ENCODE measurements around the gene SLC25A53. TPM values are rescaled to one million over a fixed set of nuclear protein-coding genes. Genes with fewer than 3 reads are reported as not detected.

Gene SLC25A53
- total and polyA plus RNA-seq, 12 donors, result 3.6 to 51.0 (median 8.8) TPM

DNA sequence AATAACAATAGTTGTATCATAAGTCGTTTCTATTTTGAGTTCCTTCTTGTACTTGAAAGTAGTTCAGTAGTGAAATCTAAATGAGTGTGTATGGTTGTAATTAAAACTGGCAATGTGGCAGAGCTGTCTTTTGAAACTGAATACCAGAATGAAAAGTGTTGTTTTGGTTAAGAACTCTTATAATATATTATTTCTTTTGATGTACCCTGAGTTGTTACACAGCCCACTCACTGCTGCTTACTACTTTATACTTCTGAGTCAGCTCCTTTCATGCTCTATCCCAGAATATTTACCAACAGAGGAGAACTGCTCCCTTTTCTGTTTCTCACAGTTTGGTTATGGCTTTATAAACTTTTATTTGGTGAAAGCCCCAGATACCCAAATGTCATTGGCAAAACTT, 38.2 kb upstream of the SLC25A53 start:
- WGBS, 4 donors, result 20 to 58% (median 39%) methylated on average over 1 of the region's 1 CpG
- TF ChIP-seq CTCF (IDR thresholded peaks at IDR 0.05) (no peak), POLR2A (IDR thresholded peaks at IDR 0.05) (no peak)
- intact Hi-C loops (cut with DNase I), result no loop called here
- H3K27ac ChIP-seq, result no peak overlapping the region
- no peak for DNase-seq
- peaks cover 0 to 11% of the 10 kb centered on the region in 2 donors for H3K36me3 ChIP-seq (replicated peaks in 1 of 2)
- H3K4me3 ChIP-seq, result no peak overlapping the region
- peaks cover 6% of the 10 kb centered on the region for H3K27me3 ChIP-seq
- H3K9me3 ChIP-seq (replicated peaks in 1 of 3), result no peaks in the 10 kb centered on the region
- no peaks in the 10 kb centered on the region for H3K4me1 ChIP-seq (replicated peaks in 1 of 2)

- Histone ChIP-seq H3K27ac (no peak overlapping the region), H3K9me3 (replicated peaks in 1 of 3) (no peaks in the 10 kb centered on the region), H3K36me3 (replicated peaks in 1 of 2) (peaks cover 0 to 21% of the 10 kb centered on the region in 2 donors), H3K4me1 (replicated peaks in 1 of 2) (no peaks in the 10 kb centered on the region), H3K4me3 (no peak overlapping the region), H3K27me3 (peaks cover 6% of the 10 kb centered on the region)
- intact Hi-C loops (cut with DNase I), result no loop called here
- 39 to 57% (median 57%) methylated on average over 2 of the region's 2 CpGs for WGBS, 4 donors
- TF ChIP-seq POLR2A (IDR thresholded peaks at IDR 0.05), result no peak
- no peak for DNase-seq
Observed at GRCh38 chrX:104193485-104193884, 36.7 kb upstream of the SLC25A53 start.

DNA sequence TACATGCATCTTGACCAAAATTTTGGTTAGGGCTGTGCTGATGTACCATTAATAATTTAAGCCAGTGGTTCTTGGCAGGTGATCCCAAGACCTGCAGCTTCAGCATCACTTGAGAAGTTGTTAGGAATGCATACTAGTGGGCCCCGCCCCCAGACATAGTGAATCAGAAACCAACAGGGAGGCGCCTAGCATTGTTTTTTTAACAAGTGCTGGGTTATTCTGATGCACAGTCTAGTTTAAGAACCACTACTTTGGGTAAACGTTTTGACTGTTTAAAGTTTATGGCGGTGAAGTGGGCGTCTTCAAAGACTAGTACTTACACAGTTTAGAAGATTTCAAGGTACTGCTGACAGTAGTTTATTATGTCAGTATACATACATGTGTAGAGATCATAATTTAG, 33.0 kb upstream of the SLC25A53 start:
- no peak for DNase-seq
- Histone ChIP-seq H3K27ac (no peak overlapping the region), H3K36me3 (replicated peaks in 1 of 2) (peaks cover 0 to 34% of the 10 kb centered on the region in 2 donors), H3K9me3 (replicated peaks in 1 of 3) (no peaks in the 10 kb centered on the region), H3K27me3 (peaks cover 4% of the 10 kb centered on the region), H3K4me1 (replicated peaks in 1 of 2) (no peaks in the 10 kb centered on the region), H3K4me3 (no peak overlapping the region)
- intact Hi-C loops (cut with DNase I), result no loop called here
- 67 to 91% (median 78%) methylated on average over 5 of the region's 5 CpGs for WGBS, 4 donors
- TF ChIP-seq POLR2A (IDR thresholded peaks at IDR 0.05), result no peak
- TF ChIP-seq CTCF (IDR thresholded peaks at IDR 0.05), result no peak

GRCh38 chrX:104187931-104188330, 31.1 kb upstream of the SLC25A53 start:
- Histone ChIP-seq H3K9me3 (replicated peaks in 1 of 3) (no peaks in the 10 kb centered on the region), H3K36me3 (replicated peaks in 1 of 2) (peaks cover 0 to 34% of the 10 kb centered on the region in 2 donors), H3K4me1 (replicated peaks in 1 of 2) (no peaks in the 10 kb centered on the region), H3K27me3 (peaks cover 4% of the 10 kb centered on the region), H3K27ac (no peak overlapping the region), H3K4me3 (no peak overlapping the region)
- DNase-seq, result no peak
- 82 to 89% (median 87%) methylated on average over 4 to 8 of the region's 8 CpGs for WGBS, 4 donors
- intact Hi-C loops (cut with DNase I), result no loop called here
- TF ChIP-seq POLR2A (IDR thresholded peaks at IDR 0.05), result no peak
- TF ChIP-seq CTCF (IDR thresholded peaks at IDR 0.05), result no peak

DNA sequence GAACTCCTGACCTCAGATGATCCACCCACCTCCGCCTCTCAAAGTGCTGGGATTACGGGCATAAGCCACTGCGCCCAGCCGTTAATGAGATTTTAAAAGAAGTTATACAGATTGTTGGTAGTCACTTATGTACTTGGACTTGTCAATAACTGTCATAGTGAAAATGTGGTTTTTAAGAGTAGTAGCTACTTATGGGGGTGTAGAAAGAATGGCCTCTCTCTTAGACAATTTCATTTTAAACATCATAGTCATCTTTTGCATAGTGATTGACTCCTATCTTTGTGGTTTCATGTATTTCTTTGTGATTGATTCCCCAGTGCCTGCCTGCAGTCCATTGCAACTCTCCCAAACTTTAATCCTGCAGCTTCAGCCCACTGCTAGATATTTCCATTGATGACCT, 26.9 kb upstream of the SLC25A53 start:
- Histone ChIP-seq H3K36me3 (replicated peaks in 1 of 2) (peaks cover 0 to 19% of the 10 kb centered on the region in 2 donors), H3K27ac (no peak overlapping the region), H3K4me3 (no peak overlapping the region), H3K9me3 (replicated peaks in 1 of 3) (no peaks in the 10 kb centered on the region), H3K4me1 (replicated peaks in 1 of 2) (no peaks in the 10 kb centered on the region), H3K27me3 (peaks cover 4% of the 10 kb centered on the region)
- intact Hi-C loops (cut with DNase I), result no loop called here
- no peak for DNase-seq
- no peak for TF ChIP-seq POLR2A (IDR thresholded peaks at IDR 0.05)
- WGBS, 4 donors, result 89 to 100% (median 96%) methylated on average over 4 of the region's 4 CpGs
